GM11168 (cell line): ENCODE results near the gene CLIP1.
"Not testable (repeated sequence)": the region's sequence is repeated elsewhere in the genome, so short reads cannot be mapped to it uniquely, and the experiment has no call there.

Experiments
- in situ Hi-C: fragments of 300-500 bp; cut with MboI; formaldehyde crosslinking; loops from one replicate; pipeline ENCODE4 v1.12.0; 2022; ENCODE audit warnings: low sequenced_read_pairs; ENCODE audit not compliant: unreplicated experiment

Gene CLIP1

GRCh38 chr12:122266230-122266901 is 156.1 kb downstream of the CLIP1 start, which contains the start of gene VPS33A:
Gene VPS33A, minus strand, starts transcription at chr12:122266494. Its CDS starts 86 bp downstream, at chr12:122266408.
- in situ Hi-C loops = no loop called here

DNA sequence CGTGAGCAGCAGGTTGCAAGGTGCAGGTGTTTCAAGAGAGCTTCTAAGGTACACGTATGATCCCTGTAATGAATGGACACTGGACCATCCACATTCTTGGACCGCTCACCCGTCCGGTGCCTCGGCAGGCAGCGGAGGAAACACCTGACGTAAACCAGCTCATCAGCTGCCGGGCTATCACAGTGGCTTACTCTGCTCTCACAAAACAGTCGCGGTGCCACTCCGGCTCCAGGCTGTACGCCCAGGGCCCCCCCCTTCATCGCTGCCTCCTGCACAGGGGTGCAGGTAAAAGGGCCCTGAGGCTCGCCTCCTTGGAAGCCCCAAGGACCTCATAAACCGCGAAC is 156.6 kb downstream of the CLIP1 start:
- in situ Hi-C loops = no loop called here

DNA sequence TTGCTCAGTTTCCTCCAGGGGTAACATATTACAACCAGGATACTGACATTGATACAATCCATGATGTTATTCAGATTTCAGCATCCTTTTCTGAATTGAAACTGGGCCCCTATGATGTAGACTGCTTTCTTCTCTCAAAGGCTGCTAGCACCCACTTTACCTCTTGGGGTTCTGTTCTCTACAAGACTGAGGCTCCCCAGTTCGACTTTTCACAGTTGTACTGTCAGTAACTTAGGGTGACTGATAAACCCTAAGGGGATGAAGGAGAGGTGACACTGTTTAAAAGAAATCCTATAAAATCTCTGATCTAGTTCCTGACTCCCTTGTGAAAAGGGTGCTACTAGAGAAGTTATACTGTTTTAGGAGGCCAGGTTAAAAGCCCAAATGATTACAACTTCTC is 157.0 kb downstream of the CLIP1 start:
- in situ Hi-C loops = no loop called here

GRCh38 chr12:122260735-122261134 is 161.7 kb downstream of the CLIP1 start:
- in situ Hi-C loops = not testable (repeated sequence)

DNA sequence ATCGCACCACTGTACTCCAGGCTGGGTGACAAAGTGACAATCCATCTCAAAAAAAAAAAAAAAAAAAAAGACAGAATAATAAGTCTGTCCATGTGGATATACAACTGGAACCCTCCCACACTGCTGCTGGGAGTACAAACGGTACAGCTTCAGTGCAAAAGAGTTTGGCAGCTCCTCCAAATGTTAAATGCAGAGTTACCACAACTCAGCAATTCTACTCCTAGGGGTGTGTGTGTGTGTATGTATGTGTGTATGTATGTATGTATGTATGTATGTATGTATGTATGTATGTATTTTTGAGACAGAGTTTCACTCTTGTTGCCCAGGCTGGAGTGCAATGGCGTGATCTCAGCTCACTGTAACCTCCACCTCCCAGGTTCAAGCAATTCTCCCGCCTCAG is 163.5 kb downstream of the CLIP1 start:
- in situ Hi-C loops = not testable (repeated sequence)

DNA sequence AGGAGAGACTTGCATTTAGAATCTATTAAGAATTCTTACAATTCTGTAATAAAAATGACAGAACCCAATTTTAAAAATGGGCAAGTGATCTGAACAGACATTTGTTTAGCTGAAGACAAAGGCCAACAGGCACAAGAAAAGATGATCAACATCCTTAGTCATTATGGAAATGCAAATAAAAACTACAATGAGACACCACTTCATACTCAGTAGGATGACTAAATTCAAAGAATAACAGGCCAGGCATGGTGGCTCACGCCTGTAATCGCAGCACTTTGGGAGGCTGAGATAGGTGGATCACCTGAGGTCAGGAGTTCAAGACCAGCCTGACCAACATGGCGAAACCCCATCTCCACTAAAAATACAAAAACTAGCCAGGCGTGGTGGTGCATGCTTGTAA is 164.0 kb downstream of the CLIP1 start:
- in situ Hi-C loops = not testable (repeated sequence)

- in situ Hi-C loops = no loop called here
Observed at GRCh38 chr12:122250536-122250935, 171.9 kb downstream of the CLIP1 start.

GRCh38 chr12:122250047-122250446 is 172.4 kb downstream of the CLIP1 start:
- in situ Hi-C loops = no loop called here

GRCh38 chr12:122245553-122245952 is 176.9 kb downstream of the CLIP1 start:
- in situ Hi-C loops = no loop called here

DNA sequence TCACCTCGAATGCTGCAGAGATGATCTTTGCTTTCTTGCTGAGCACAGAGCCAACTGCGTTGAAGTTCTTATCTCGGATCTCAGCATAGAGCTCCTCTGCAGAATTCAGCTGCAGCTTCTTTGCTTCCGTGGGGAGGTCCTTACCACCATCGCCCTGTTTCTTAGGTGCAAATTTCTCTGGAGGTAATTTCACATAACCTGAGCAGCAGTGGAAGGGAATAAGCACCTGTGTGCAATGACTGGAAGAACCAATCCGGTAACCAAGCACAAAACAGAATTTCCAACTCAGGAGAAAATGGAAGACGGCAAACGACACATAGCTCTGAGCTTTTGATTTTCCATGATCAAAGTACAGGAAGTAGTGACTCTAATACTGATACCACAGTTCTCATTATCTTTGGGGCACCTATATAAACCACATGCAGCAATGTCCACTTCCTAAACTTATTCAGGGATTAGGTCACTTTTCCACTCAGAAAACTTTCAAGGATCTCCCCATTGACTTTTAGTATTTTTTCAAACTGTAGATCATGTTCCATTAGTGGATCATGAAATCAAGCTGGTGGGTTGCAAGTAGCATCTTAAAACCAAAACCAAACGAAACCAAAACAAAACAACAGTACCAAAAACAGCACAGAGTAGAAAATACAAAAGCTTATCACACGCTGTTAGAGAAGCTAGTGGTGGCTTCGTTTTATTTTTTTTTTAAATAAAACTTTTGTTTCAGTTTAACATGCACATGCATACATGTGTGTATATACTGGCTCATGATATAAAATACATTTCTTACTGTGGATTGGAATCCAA is 177.7 kb downstream of the CLIP1 start:
- in situ Hi-C loops = no loop called here

DNA sequence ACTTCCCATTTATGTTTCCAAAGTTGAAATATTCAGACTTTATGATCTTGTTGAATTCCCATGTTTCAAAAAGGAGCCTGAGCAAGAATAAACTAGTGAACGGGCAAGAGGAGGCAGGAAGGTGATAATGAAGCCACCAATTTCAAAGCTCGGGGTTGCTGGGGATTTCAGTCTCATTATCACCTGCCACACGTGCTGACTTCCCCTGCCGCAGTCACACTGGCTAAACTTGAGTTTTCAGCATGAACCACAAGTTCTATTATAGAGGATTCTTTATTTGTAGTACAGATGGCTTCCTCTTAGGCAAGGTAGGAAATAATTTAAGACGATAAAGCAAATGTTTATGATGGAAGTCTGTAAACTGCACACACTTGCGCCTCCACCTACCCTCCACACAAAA is 178.5 kb downstream of the CLIP1 start:
- in situ Hi-C loops = no loop called here

GRCh38 chr12:122238861-122239260 is 183.6 kb downstream of the CLIP1 start:
- in situ Hi-C loops = no loop called here

- in situ Hi-C loops = no loop called here
Observed at GRCh38 chr12:122235741-122236140, 186.7 kb downstream of the CLIP1 start.

DNA sequence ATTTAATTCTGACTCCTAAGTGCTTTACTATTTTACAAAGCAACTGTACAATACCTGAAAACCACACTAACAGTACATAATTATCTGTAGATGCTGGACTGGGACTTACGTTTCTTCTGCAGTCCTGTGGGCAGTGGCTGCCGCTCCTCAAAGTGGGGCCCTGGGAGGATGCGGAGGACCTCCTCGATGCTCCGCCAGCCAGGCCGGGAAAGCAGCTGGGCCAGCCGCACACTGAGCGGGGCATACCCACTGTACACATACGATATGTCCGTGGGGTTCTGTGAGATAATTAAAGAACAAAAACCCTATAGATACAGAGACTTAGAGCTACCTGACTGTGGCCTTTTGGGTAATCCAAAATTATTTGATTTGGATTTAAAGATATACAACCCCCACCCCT is 189.8 kb downstream of the CLIP1 start:
- in situ Hi-C loops = no loop called here

GRCh38 chr12:122230798-122231197 is 191.7 kb downstream of the CLIP1 start:
- in situ Hi-C loops = no loop called here

DNA sequence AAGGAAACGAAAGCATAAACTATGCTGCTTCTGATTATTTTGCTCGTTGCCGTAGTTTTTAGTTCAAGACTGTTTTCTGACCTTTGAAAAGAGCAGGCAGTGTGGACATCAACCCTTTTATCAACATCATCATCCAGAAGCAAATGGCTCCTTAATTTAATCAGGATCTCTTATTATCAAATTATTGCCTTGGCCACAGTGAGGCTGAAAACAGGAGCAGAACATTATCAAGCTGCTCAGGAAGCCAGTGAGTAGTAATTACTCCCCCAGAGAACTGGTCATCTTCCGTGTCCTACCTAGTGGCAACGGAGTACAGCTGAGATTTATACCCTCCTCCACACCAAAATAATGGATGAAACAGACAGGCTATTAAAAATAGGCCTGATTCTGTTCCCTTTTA is 194.4 kb downstream of the CLIP1 start:
- in situ Hi-C loops = no loop called here

DNA sequence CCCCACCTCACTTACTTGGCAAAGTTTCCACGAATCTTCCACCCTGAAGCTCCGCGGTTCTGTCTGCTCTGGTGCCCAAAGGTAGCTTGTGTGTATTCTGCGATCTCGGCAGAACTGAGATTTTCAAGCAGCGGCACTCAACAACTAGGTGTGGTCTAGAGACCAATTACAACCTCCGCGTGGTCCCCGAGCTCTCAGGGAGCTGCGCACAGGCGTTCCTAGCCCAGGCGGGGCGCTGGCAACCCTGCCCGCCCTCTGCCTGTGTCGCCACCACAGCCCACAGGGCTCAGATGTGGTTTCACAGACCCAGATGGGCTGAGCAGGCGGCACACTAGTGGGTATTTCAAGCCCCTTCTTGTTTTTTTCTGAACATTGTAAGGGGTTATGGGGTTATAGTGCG is 195.1 kb downstream of the CLIP1 start:
- in situ Hi-C loops = no loop called here

DNA sequence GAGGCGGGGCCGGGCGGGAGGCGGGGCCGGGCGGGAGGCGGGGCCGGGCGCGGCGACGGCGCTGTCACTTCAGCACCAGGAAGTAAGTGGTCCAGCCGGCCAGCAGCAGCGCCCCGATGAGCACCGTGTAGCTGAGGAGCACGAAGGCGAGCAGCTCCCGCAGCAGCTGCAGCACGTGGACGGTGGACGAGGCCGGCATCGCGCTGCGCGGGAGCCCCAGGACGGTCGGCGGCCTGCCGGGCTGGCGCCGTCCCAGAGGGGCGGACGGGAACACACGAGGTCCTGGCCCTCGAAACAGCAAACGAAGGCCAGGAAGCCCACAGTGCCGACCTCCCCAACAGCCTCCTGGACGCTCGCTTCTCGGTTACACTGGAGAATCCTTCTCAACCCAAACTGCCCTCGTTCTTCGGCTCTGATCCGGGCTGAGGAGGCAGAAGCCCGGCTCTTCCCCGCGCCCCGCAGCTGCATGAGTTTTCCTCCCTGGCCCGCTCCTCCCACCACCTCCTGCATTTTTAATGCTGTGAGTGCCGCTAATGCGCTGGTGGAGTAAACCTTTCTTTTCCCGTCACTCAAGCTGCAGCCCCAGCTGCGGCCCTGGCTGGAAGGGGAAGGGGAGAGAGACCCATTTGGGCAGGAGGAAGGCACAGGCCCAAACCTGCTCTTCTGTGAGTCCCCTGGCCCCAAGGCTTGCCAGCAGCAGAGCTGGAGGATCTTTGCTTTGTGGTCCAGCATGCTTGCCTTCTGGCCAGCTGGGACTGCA is 195.9 kb downstream of the CLIP1 start:
- in situ Hi-C loops = no loop called here

DNA sequence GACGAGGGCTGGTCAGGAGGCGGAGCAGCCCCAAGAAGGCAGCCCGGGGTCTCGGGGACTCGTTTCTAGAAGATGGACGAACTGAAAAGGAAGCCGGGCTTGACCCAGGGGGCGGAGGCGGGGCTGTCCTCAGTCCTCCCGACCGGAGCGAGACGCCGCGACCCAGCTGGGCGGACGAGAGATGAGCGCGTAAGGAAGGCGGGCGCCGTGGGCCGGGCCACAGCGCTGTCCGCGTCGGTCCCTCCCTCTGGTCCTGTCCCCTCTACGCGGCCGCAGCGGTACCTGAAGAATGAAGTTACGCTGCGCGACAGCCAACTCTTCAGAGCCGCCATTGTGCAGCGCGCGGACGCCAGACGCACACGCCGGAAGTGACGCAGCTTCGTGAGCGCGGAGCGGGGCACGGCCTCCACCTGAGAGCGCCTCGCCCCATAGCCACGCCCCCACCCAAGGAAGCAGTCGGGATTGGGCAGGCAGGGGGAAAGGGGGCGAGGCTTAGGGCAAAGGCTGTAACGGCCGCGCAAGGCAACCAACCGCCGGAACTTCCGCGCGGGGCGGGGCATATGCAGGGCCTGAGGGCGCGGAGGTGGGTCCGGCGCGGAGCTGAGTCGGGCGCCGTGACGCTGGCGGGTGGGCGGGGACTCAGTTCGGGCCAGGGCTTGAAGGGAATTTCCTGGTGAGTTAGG is 196.6 kb downstream of the CLIP1 start, which contains the start of gene DIABLO:
Gene DIABLO, minus strand, starts transcription at position 370 of the 683 bp plus-strand sequence. Its CDS starts 38 bp downstream, at position 332.
- in situ Hi-C loops = no loop called here
